IMR-90 (cell line): ENCODE data around the gene CACNG5. TPM values are rescaled to one million over a fixed set of nuclear protein-coding genes. Genes with fewer than 3 reads are reported as not detected.

Experiments used
- ATAC-seq: fragments of 200-7000 bp; cut with Tn5 transposase; 2 replicates; pipeline ENCODE4 v1.9.1; 2020; ENCODE audit warnings: low read depth, mild to moderate bottlenecking, moderate library complexity
- BruUV-seq: library from RNA; stranded (reverse); fragments of 400-500 nt; replicated peaks from 2 replicates; lab custom pipeline; 2021; lab: Mats Ljungman, UMichigan
- CTCF ChIA-PET: fragments of 300-600 bp; formaldehyde crosslinking; extraction: SDS; loops from one replicate; lab custom pipeline; 2021; ENCODE audit warnings: antibody characterized with exemption; lab: Yijun Ruan, JAX
- POLR2A ChIA-PET: fragments of 300-600 bp; sonication (Branson Sonifier 250); formaldehyde crosslinking; loops from one replicate; lab custom pipeline; 2022; ENCODE audit warnings: antibody characterized with exemption; ENCODE audit not compliant: unreplicated experiment; lab: Charles Lee
- DNase-seq: peaks from one replicate; pipeline ENCODE4 v3.0.0; 2013
- H2AFZ ChIP-seq: replicated peaks from 2 replicates; pipeline ENCODE3; 2013; ENCODE audit warnings: low read length, mild to moderate bottlenecking; ENCODE audit not compliant: poor library complexity
- H2AK5ac ChIP-seq: 2 replicates; pipeline ENCODE4 v1.6.1; 2013; ENCODE audit warnings: low read depth, low read length, inconsistent platforms
- H2AK9ac ChIP-seq: replicated peaks from 2 replicates; pipeline ENCODE3; 2013; ENCODE audit warnings: mild to moderate bottlenecking, low read depth, low read length, moderate library complexity; ENCODE audit not compliant: poor library complexity
- H2BK120ac ChIP-seq: 2 replicates; pipeline ENCODE4 v1.6.1; 2013; ENCODE audit warnings: low read depth, low read length, inconsistent platforms
- H2BK15ac ChIP-seq: 3 replicates; pipeline ENCODE4 v1.6.1; 2013; ENCODE audit warnings: low read depth, low read length, inconsistent platforms
- H2BK20ac ChIP-seq: 2 replicates; pipeline ENCODE4 v1.6.1; 2013; ENCODE audit warnings: low read depth, mild to moderate bottlenecking, inconsistent platforms, low read length, moderate library complexity
- H2BK5ac ChIP-seq: 2 replicates; pipeline ENCODE4 v1.6.1; 2013; ENCODE audit warnings: mild to moderate bottlenecking, low read depth, low read length, inconsistent platforms; ENCODE audit not compliant: poor library complexity, severe bottlenecking
- H3K14ac ChIP-seq: replicated peaks from 2 replicates; pipeline ENCODE4 v1.6.1; 2013; ENCODE audit warnings: low read depth, low read length, inconsistent platforms
- H3K18ac ChIP-seq: 2 replicates; pipeline ENCODE4 v1.6.1; 2013; ENCODE audit warnings: low read depth, low read length, control low read depth
- H3K23ac ChIP-seq: 2 replicates; pipeline ENCODE4 v1.6.1; 2013; ENCODE audit warnings: low read depth, low read length, inconsistent platforms
- H3K27ac ChIP-seq: 2 replicates; pipeline ENCODE4 v1.5.1; 2013; ENCODE audit warnings: mild to moderate bottlenecking, control low read depth, low read length; ENCODE audit not compliant: insufficient read depth
- H3K27me3 ChIP-seq: 2 replicates; pipeline ENCODE4 v1.6.1; 2013; ENCODE audit warnings: low read length; ENCODE audit not compliant: control insufficient read depth, insufficient read depth
- H3K36me3 ChIP-seq: 2 replicates; pipeline ENCODE4 v1.6.1; 2013; ENCODE audit warnings: low read length, mixed read lengths; ENCODE audit not compliant: control insufficient read depth, insufficient read depth
- H3K4ac ChIP-seq: 2 replicates; pipeline ENCODE4 v1.6.1; 2013; ENCODE audit warnings: low read depth, low read length, inconsistent platforms
- H3K4me1 ChIP-seq: 2 replicates; pipeline ENCODE4 v1.6.1; 2013; ENCODE audit warnings: low read length, mixed read lengths; ENCODE audit not compliant: control insufficient read depth, insufficient read depth
- H3K4me2 ChIP-seq: 2 replicates; pipeline ENCODE4 v1.6.1; 2013; ENCODE audit warnings: low read depth, mild to moderate bottlenecking, control low read depth, low read length, moderate library complexity
- H3K4me3 ChIP-seq: 2 replicates; pipeline ENCODE4 v1.5.1; 2013; ENCODE audit warnings: low read depth, mild to moderate bottlenecking, control low read depth, low read length, moderate library complexity; ENCODE audit not compliant: insufficient read depth
- H3K56ac ChIP-seq: 2 replicates; pipeline ENCODE4 v1.6.1; 2013; ENCODE audit warnings: low read length, inconsistent platforms; ENCODE audit not compliant: insufficient read depth; ENCODE audit errors: extremely low read depth
- H3K79me1 ChIP-seq, 2 experiments: 2 replicates each; pipeline ENCODE4 v1.6.1; 2013; ENCODE audit warnings: low read length in 2 of 2, inconsistent platforms in 1 of 2, low read depth in 1 of 2
- H3K9ac ChIP-seq: 2 replicates; pipeline ENCODE4 v1.6.1; 2013; ENCODE audit warnings: low read depth, low read length, control low read depth
- H3K9me1 ChIP-seq: 2 replicates; pipeline ENCODE4 v1.6.1; 2013; ENCODE audit warnings: low read length, inconsistent platforms; ENCODE audit not compliant: insufficient read depth
- H3K9me3 ChIP-seq: 2 replicates; pipeline ENCODE4 v1.6.1; 2013; ENCODE audit warnings: low read length; ENCODE audit not compliant: control insufficient read depth, insufficient read depth
- H4K20me1 ChIP-seq: 2 replicates; pipeline ENCODE4 v1.6.1; 2013; ENCODE audit warnings: low read length, inconsistent platforms; ENCODE audit not compliant: insufficient read depth
- H4K5ac ChIP-seq: 2 replicates; pipeline ENCODE4 v1.6.1; 2013; ENCODE audit warnings: mild to moderate bottlenecking, low read depth, low read length, control low read depth
- H4K8ac ChIP-seq, 2 experiments: 2 replicates each; pipeline ENCODE4 v1.6.1; 2013; ENCODE audit warnings: low read depth in 2 of 2, low read length in 2 of 2, control low read depth in 1 of 2, inconsistent platforms in 1 of 2
- H4K91ac ChIP-seq: 2 replicates; pipeline ENCODE4 v1.6.1; 2013; ENCODE audit warnings: low read depth, low read length, inconsistent platforms; ENCODE audit not compliant: insufficient read depth
- CHD1 ChIP-seq: IDR thresholded peaks from 2 replicates; pipeline ENCODE4 v1.6.1; 2012; ENCODE audit warnings: low read depth, low read length, improper control_type of control experiment
- FOS ChIP-seq: fragments of 150-350 bp; IDR thresholded peaks from 2 replicates; pipeline ENCODE4 v1.6.1; 2016; ENCODE audit warnings: low read depth, low read length
- MAFK ChIP-seq: IDR thresholded peaks from 2 replicates; pipeline ENCODE4 v1.6.1; 2012; ENCODE audit warnings: low read depth, low read length, improper control_type of control experiment
- RFX5 ChIP-seq: IDR thresholded peaks from 2 replicates; pipeline ENCODE4 v1.8.0; 2012; ENCODE audit warnings: low read depth, mild to moderate bottlenecking, low read length, moderate library complexity
- WGBS, 2 experiments: methylation state at CpG; one replicate each; pipeline versions ENCODE4 v1.1.5 to v1.1.7; 2013; ENCODE audit warnings: missing lambda C conversion rate in 2 of 2; ENCODE audit not compliant: insufficient read length in 1 of 2; ENCODE audit errors: extremely low coverage in 2 of 2; 5-methylcytosine and 5-hydroxymethylcytosine counted together
- dilution Hi-C: fragments of 300-500 bp; cut with HindIII; formaldehyde crosslinking; loops from one replicate; pipeline ENCODE4 v1.14.3; 2018; ENCODE audit warnings: low sequenced_read_pairs; ENCODE audit not compliant: unreplicated experiment
- in situ Hi-C: fragments of 300-500 bp; cut with MboI; formaldehyde crosslinking; loops from 3 replicates; pipeline ENCODE4 v1.14.3; 2019; ENCODE audit warnings: low sequenced_read_pairs, inconsistent platforms, mixed read lengths
- intact Hi-C: fragments of 100-400 bp; cut with micrococcal nuclease; formaldehyde crosslinking; loops from 2 replicates; pipeline ENCODE4 v1.10.0; 2022
- polyA plus RNA-seq, 3 experiments: library from polyadenylated mRNA; depleted of rRNA; stranded (reverse); fragments of >200 nt; gene quantifications; 2 replicates each; pipeline ENCODE4 v1.2.3, GENCODE V29; 2012; ENCODE audit warnings: low replicate concordance in 1 of 3
- total RNA-seq: library from RNA; depleted of rRNA; stranded (reverse); fragments of >200 nt; gene quantifications from 2 replicates; pipeline ENCODE4 v1.2.3, GENCODE V29; 2012
- TF ChIP-seq, protein P1 (sequence below): conservative IDR thresholded peaks from 2 replicates; pipeline ENCODE4 v1.5.1; 2012; ENCODE audit warnings: mild to moderate bottlenecking, low read depth, low read length, improper control_type of control experiment
- TF ChIP-seq, protein P2 (sequence below): fragments of 150-350 bp; IDR thresholded peaks from 2 replicates; pipeline ENCODE4 v1.6.1; 2016; ENCODE audit warnings: low read depth, mild to moderate bottlenecking, low read length, moderate library complexity, borderline replicate concordance

CACNG5 gene
- total and polyA plus RNA-seq, 2 of the 4 experiments (the other 2 are of a cell fraction) = not detected

DNA sequence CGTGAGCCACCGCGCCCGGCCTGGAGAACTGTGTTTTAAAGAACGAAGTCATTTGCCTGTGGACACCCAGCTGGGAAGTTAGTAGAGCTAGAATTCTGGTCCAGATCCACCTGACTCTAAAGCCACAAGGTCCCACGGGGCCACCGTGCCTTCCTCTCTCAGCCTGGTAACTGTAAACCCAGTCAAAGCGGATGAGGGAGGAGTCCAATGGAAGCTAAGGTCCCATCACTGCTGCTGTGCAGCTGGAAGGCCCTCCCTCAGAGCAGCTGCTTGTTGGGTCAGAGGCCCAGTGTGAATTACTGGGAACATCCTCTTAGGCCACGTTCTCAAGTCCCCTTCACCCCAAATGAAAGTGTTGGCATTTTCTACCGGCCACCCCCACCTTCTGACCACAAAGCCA is 48.8 kb upstream of the CACNG5 start:
- no peak overlapping the region for H2AFZ ChIP-seq
- no peak overlapping the region for H3K27ac ChIP-seq
- BruUV-seq = no TSS peak
- no peak overlapping the region for H4K8ac ChIP-seq
- no peak overlapping the region for H2BK5ac ChIP-seq
- no peaks in the 10 kb centered on the region; the same call in 1 of the 2 replicates for H4K20me1 ChIP-seq
- no peak overlapping the region for H2AK9ac ChIP-seq
- peaks cover 0 to 3% of the 10 kb centered on the region in 2 experiments; a peak in 1 of 4 replicates for H3K79me1 ChIP-seq
- H3K4me3 ChIP-seq = no peak overlapping the region
- no peak overlapping the region for H3K23ac ChIP-seq
- H2BK20ac ChIP-seq = no peak overlapping the region
- ChIA-PET CTCF (no interaction called here), POLR2A (no interaction called here)
- no peak overlapping the region for H4K91ac ChIP-seq
- H3K18ac ChIP-seq = no peak overlapping the region
- H2BK15ac ChIP-seq = no peak overlapping the region
- H2BK120ac ChIP-seq = no peak overlapping the region
- DNase-seq = no peak
- in situ Hi-C loops = no loop called here
- no peak overlapping the region for H4K5ac ChIP-seq
- no peaks in the 10 kb centered on the region for H3K27me3 ChIP-seq
- no peaks in the 10 kb centered on the region; the same call in none of the 2 replicates for H3K4me1 ChIP-seq
- no peaks in the 10 kb centered on the region for H3K9me3 ChIP-seq
- no peak overlapping the region for H3K4me2 ChIP-seq
- no peak overlapping the region for H2AK5ac ChIP-seq
- no peak overlapping the region for H3K9ac ChIP-seq
- no peak overlapping the region for H3K14ac ChIP-seq
- TF ChIP-seq, protein P1, sequence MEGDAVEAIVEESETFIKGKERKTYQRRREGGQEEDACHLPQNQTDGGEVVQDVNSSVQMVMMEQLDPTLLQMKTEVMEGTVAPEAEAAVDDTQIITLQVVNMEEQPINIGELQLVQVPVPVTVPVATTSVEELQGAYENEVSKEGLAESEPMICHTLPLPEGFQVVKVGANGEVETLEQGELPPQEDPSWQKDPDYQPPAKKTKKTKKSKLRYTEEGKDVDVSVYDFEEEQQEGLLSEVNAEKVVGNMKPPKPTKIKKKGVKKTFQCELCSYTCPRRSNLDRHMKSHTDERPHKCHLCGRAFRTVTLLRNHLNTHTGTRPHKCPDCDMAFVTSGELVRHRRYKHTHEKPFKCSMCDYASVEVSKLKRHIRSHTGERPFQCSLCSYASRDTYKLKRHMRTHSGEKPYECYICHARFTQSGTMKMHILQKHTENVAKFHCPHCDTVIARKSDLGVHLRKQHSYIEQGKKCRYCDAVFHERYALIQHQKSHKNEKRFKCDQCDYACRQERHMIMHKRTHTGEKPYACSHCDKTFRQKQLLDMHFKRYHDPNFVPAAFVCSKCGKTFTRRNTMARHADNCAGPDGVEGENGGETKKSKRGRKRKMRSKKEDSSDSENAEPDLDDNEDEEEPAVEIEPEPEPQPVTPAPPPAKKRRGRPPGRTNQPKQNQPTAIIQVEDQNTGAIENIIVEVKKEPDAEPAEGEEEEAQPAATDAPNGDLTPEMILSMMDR = no peak
- no peak for TF ChIP-seq FOS
- no peak for TF ChIP-seq RFX5
- TF ChIP-seq, protein P2, sequence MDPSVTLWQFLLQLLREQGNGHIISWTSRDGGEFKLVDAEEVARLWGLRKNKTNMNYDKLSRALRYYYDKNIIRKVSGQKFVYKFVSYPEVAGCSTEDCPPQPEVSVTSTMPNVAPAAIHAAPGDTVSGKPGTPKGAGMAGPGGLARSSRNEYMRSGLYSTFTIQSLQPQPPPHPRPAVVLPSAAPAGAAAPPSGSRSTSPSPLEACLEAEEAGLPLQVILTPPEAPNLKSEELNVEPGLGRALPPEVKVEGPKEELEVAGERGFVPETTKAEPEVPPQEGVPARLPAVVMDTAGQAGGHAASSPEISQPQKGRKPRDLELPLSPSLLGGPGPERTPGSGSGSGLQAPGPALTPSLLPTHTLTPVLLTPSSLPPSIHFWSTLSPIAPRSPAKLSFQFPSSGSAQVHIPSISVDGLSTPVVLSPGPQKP = no peak
- TF ChIP-seq MAFK = no peak
- no peak for TF ChIP-seq CHD1
- no peak for ATAC-seq
- H3K36me3 ChIP-seq = peaks cover 56% of the 10 kb centered on the region
- intact Hi-C loops = no loop called here
- no peak overlapping the region for H3K4ac ChIP-seq
- peaks cover 8% of the 10 kb centered on the region; the same call in 1 of the 2 replicates for H3K9me1 ChIP-seq
- WGBS, 2 experiments = 100% methylated on average over 1 of the region's 10 CpGs; no CpG with 5 or more reads in 1 of the 2 experiments
- no peak overlapping the region for H3K56ac ChIP-seq
- dilution Hi-C loops = no loop called here
